ENCODE data around the gene DGUOK.

The DGUOK gene

GRCh38 chr2:73965053-73965452, 38.4 kb downstream of the DGUOK start:
- no peak overlapping the region for H2BK120ac ChIP-seq (ENCODE audit: low read depth, low read length)
- H2AFZ ChIP-seq (ENCODE audit: low read length) = no peak overlapping the region
- H3K9ac ChIP-seq (ENCODE audit: low read depth, low read length, poor library complexity) = no peak overlapping the region
- H3K4me1 ChIP-seq (ENCODE audit: control insufficient read depth in 2 of 2, insufficient read depth in 1 of 2, low read depth in 1 of 2, low read length in 2 of 2) = no peaks in the 10 kb centered on the region
- no CpG with 5 or more reads among the region's 3 CpGs for WGBS, 2 donors (ENCODE audit: extremely low coverage in 2 of 2, insufficient read length in 2 of 2, insufficient replicate concordance in 1 of 2)
- no peak for DNase-seq (ENCODE audit: low spot score)
- H3K4me2 ChIP-seq (ENCODE audit: insufficient read depth, low read length, poor library complexity, severe bottlenecking) = no peak overlapping the region
- no peak overlapping the region for H4K91ac ChIP-seq (ENCODE audit: low read depth, low read length, poor library complexity)
- no peak overlapping the region for H2BK5ac ChIP-seq (ENCODE audit: low read length)
- peaks cover 0 to 2% of the 10 kb centered on the region in 2 donors for H3K9me3 ChIP-seq (replicated peaks in 1 of 2; ENCODE audit: control insufficient read depth in 2 of 2, insufficient read depth in 1 of 2, low read depth in 1 of 2, low read length in 2 of 2)
- H3K27ac ChIP-seq (replicated peaks; ENCODE audit: low read length) = no peak overlapping the region
- H2BK15ac ChIP-seq (ENCODE audit: low read length) = no peak overlapping the region
- no peak overlapping the region for H2BK12ac ChIP-seq (ENCODE audit: low read length)
- no peak overlapping the region for H4K8ac ChIP-seq (ENCODE audit: low read depth, low read length)
- no peak overlapping the region for H2AK5ac ChIP-seq (ENCODE audit: low read depth, low read length)
- no peaks in the 10 kb centered on the region for H3K79me1 ChIP-seq (ENCODE audit: low read depth, low read length)
- H3K36me3 ChIP-seq (replicated peaks in 1 of 2; ENCODE audit: control insufficient read depth in 2 of 2, insufficient read depth in 2 of 2, low read length in 2 of 2) = peaks cover 0 to 11% of the 10 kb centered on the region in 2 donors
- H3K14ac ChIP-seq (ENCODE audit: low read length) = no peak overlapping the region
- H3K4ac ChIP-seq (ENCODE audit: low read length) = no peak overlapping the region
- no peak overlapping the region for H3K18ac ChIP-seq (ENCODE audit: low read length)
- H3K27me3 ChIP-seq (ENCODE audit: control insufficient read depth in 3 of 3, insufficient read depth in 3 of 3, low read depth in 1 of 3, low read length in 3 of 3) = peaks cover 0 to 3% (median 0%) of the 10 kb centered on the region in 3 experiments
- H3K4me3 ChIP-seq (ENCODE audit: low read length in 2 of 2) = no peak overlapping the region
- H3K23ac ChIP-seq (ENCODE audit: low read depth, low read length, poor library complexity) = no peak overlapping the region

GRCh38 chr2:73968357-73968937, 41.8 kb downstream of the DGUOK start:
- Histone ChIP-seq H3K23ac (ENCODE audit: low read depth, low read length, poor library complexity) (no peak overlapping the region), H3K79me1 (ENCODE audit: low read depth, low read length) (no peaks in the 10 kb centered on the region), H3K4me1 (ENCODE audit: control insufficient read depth in 2 of 2, insufficient read depth in 1 of 2, low read depth in 1 of 2, low read length in 2 of 2) (peaks cover 0 to 6% of the 10 kb centered on the region in 2 donors), H3K27ac (replicated peaks; ENCODE audit: low read length) (no peak overlapping the region), H3K9me3 (replicated peaks in 1 of 2; ENCODE audit: control insufficient read depth in 2 of 2, insufficient read depth in 1 of 2, low read depth in 1 of 2, low read length in 2 of 2) (no peaks in the 10 kb centered on the region), H2BK12ac (ENCODE audit: low read length) (no peak overlapping the region), H4K91ac (ENCODE audit: low read depth, low read length, poor library complexity) (no peak overlapping the region), H2AFZ (ENCODE audit: low read length) (no peak overlapping the region), H2BK120ac (ENCODE audit: low read depth, low read length) (no peak overlapping the region), H4K8ac (ENCODE audit: low read depth, low read length) (no peak overlapping the region), H2AK5ac (ENCODE audit: low read depth, low read length) (no peak overlapping the region), H3K4me3 (ENCODE audit: low read length in 2 of 2) (no peak overlapping the region), H3K4ac (ENCODE audit: low read length) (no peak overlapping the region), H3K27me3 (ENCODE audit: control insufficient read depth in 3 of 3, insufficient read depth in 3 of 3, low read depth in 1 of 3, low read length in 3 of 3) (peaks cover 0 to 21% (median 0%) of the 10 kb centered on the region in 3 experiments), H3K18ac (ENCODE audit: low read length) (no peak overlapping the region), H3K4me2 (ENCODE audit: insufficient read depth, low read length, poor library complexity, severe bottlenecking) (no peak overlapping the region), H2BK5ac (ENCODE audit: low read length) (no peak overlapping the region), H2BK15ac (ENCODE audit: low read length) (no peak overlapping the region), H3K14ac (ENCODE audit: low read length) (no peak overlapping the region), H3K9ac (ENCODE audit: low read depth, low read length, poor library complexity) (no peak overlapping the region), H3K36me3 (replicated peaks in 1 of 2; ENCODE audit: control insufficient read depth in 2 of 2, insufficient read depth in 2 of 2, low read length in 2 of 2) (no peaks in the 10 kb centered on the region)
- no peak for DNase-seq (ENCODE audit: low spot score)
- no CpG with 5 or more reads among the region's 8 CpGs for WGBS, 2 donors (ENCODE audit: extremely low coverage in 2 of 2, insufficient read length in 2 of 2, insufficient replicate concordance in 1 of 2)

- Histone ChIP-seq H3K9me3 (replicated peaks in 1 of 2; ENCODE audit: control insufficient read depth in 2 of 2, insufficient read depth in 1 of 2, low read depth in 1 of 2, low read length in 2 of 2) (no peaks in the 10 kb centered on the region), H3K79me1 (ENCODE audit: low read depth, low read length) (no peaks in the 10 kb centered on the region)
- no CpG with 5 or more reads among the region's 4 CpGs for WGBS, 2 donors (ENCODE audit: extremely low coverage in 2 of 2, insufficient read length in 2 of 2, insufficient replicate concordance in 1 of 2)
Observed at GRCh38 chr2:73969356-73969755, 42.7 kb downstream of the DGUOK start.

GRCh38 chr2:73970141-73970803, 43.6 kb downstream of the DGUOK start:
- Histone ChIP-seq H2BK15ac (ENCODE audit: low read length) (no peak overlapping the region), H2BK120ac (ENCODE audit: low read depth, low read length) (no peak overlapping the region), H3K23ac (ENCODE audit: low read depth, low read length, poor library complexity) (no peak overlapping the region), H3K4me3 (ENCODE audit: low read length in 2 of 2) (no peak overlapping the region), H3K4ac (ENCODE audit: low read length) (no peak overlapping the region), H3K4me1 (ENCODE audit: control insufficient read depth in 2 of 2, insufficient read depth in 1 of 2, low read depth in 1 of 2, low read length in 2 of 2) (peaks cover 0 to 6% of the 10 kb centered on the region in 2 donors), H3K9me3 (replicated peaks in 1 of 2; ENCODE audit: control insufficient read depth in 2 of 2, insufficient read depth in 1 of 2, low read depth in 1 of 2, low read length in 2 of 2) (no peaks in the 10 kb centered on the region), H3K36me3 (replicated peaks in 1 of 2; ENCODE audit: control insufficient read depth in 2 of 2, insufficient read depth in 2 of 2, low read length in 2 of 2) (no peaks in the 10 kb centered on the region), H2AK5ac (ENCODE audit: low read depth, low read length) (no peak overlapping the region), H3K9ac (ENCODE audit: low read depth, low read length, poor library complexity) (no peak overlapping the region), H3K27me3 (ENCODE audit: control insufficient read depth in 3 of 3, insufficient read depth in 3 of 3, low read depth in 1 of 3, low read length in 3 of 3) (peaks cover 0 to 21% (median 0%) of the 10 kb centered on the region in 3 experiments), H3K4me2 (ENCODE audit: insufficient read depth, low read length, poor library complexity, severe bottlenecking) (no peak overlapping the region), H4K91ac (ENCODE audit: low read depth, low read length, poor library complexity) (no peak overlapping the region), H3K14ac (ENCODE audit: low read length) (no peak overlapping the region), H3K27ac (replicated peaks; ENCODE audit: low read length) (no peak overlapping the region), H2AFZ (ENCODE audit: low read length) (no peak overlapping the region), H4K8ac (ENCODE audit: low read depth, low read length) (no peak overlapping the region), H2BK12ac (ENCODE audit: low read length) (no peak overlapping the region), H3K18ac (ENCODE audit: low read length) (no peak overlapping the region), H3K79me1 (ENCODE audit: low read depth, low read length) (no peaks in the 10 kb centered on the region), H2BK5ac (ENCODE audit: low read length) (no peak overlapping the region)
- DNase-seq (ENCODE audit: low spot score) = no peak
- no CpG with 5 or more reads among the region's 6 CpGs for WGBS, 2 donors (ENCODE audit: extremely low coverage in 2 of 2, insufficient read length in 2 of 2, insufficient replicate concordance in 1 of 2)

More at GRCh38 chr2:73969356-73969755, 42.7 kb downstream of the DGUOK start:
- no peak overlapping the region for H2BK5ac ChIP-seq (ENCODE audit: low read length)
- H3K36me3 ChIP-seq (replicated peaks in 1 of 2; ENCODE audit: control insufficient read depth in 2 of 2, insufficient read depth in 2 of 2, low read length in 2 of 2) = no peaks in the 10 kb centered on the region
- no peak overlapping the region for H3K9ac ChIP-seq (ENCODE audit: low read depth, low read length, poor library complexity)
- no peak overlapping the region for H3K23ac ChIP-seq (ENCODE audit: low read depth, low read length, poor library complexity)
- H2AFZ ChIP-seq (ENCODE audit: low read length) = no peak overlapping the region
- no peak overlapping the region for H2AK5ac ChIP-seq (ENCODE audit: low read depth, low read length)
- no peak overlapping the region for H3K18ac ChIP-seq (ENCODE audit: low read length)
- peaks cover 0 to 6% of the 10 kb centered on the region in 2 donors for H3K4me1 ChIP-seq (ENCODE audit: control insufficient read depth in 2 of 2, insufficient read depth in 1 of 2, low read depth in 1 of 2, low read length in 2 of 2)
- no peak overlapping the region for H3K14ac ChIP-seq (ENCODE audit: low read length)
- H3K27me3 ChIP-seq (ENCODE audit: control insufficient read depth in 3 of 3, insufficient read depth in 3 of 3, low read depth in 1 of 3, low read length in 3 of 3) = peaks cover 0 to 21% (median 0%) of the 10 kb centered on the region in 3 experiments
- no peak overlapping the region for H3K4me3 ChIP-seq (ENCODE audit: low read length in 2 of 2)
- H2BK120ac ChIP-seq (ENCODE audit: low read depth, low read length) = no peak overlapping the region
- no peak overlapping the region for H3K4me2 ChIP-seq (ENCODE audit: insufficient read depth, low read length, poor library complexity, severe bottlenecking)
- no peak overlapping the region for H2BK15ac ChIP-seq (ENCODE audit: low read length)
- H4K91ac ChIP-seq (ENCODE audit: low read depth, low read length, poor library complexity) = no peak overlapping the region
- H2BK12ac ChIP-seq (ENCODE audit: low read length) = no peak overlapping the region
- no peak overlapping the region for H4K8ac ChIP-seq (ENCODE audit: low read depth, low read length)
- no peak overlapping the region for H3K27ac ChIP-seq (replicated peaks; ENCODE audit: low read length)
- DNase-seq (ENCODE audit: low spot score) = no peak
- no peak overlapping the region for H3K4ac ChIP-seq (ENCODE audit: low read length)
